HEK293T (cell line): Measurements from ENCODE around the gene CHRNA10.

ENCODE experiments used
- BHLHE40 ChIP-seq: fragments of 450-650 bp; IDR thresholded peaks from 2 replicates; pipeline ENCODE4 v1.6.1; 2016; ENCODE audit warnings: mild to moderate bottlenecking, moderate library complexity, borderline replicate concordance
- CTBP1 ChIP-seq: fragments of 450-650 bp; IDR thresholded peaks from 2 replicates; pipeline ENCODE4 v1.6.1; 2016; ENCODE audit warnings: borderline replicate concordance
- FOXA1 ChIP-seq: fragments of 450-650 bp; IDR thresholded peaks from 2 replicates; pipeline ENCODE4 v1.6.1; 2016; ENCODE audit warnings: mild to moderate bottlenecking
- FOXM1 ChIP-seq: fragments of 450-650 bp; IDR thresholded peaks from 2 replicates; pipeline ENCODE4 v1.6.1; 2017; ENCODE audit warnings: mild to moderate bottlenecking, borderline replicate concordance
- NFRKB ChIP-seq: fragments of 450-650 bp; IDR thresholded peaks from 2 replicates; pipeline ENCODE4 v1.6.1; 2016; ENCODE audit warnings: mild to moderate bottlenecking, moderate library complexity
- PKNOX1 ChIP-seq: fragments of 450-650 bp; IDR thresholded peaks from 2 replicates; pipeline ENCODE4 v1.6.1; 2016
- SP1 ChIP-seq: fragments of 450-650 bp; IDR thresholded peaks from 2 replicates; pipeline ENCODE4 v1.6.1; 2017
- SUZ12 ChIP-seq: fragments of 450-650 bp; IDR thresholded peaks from 2 replicates; pipeline ENCODE4 v1.6.1; 2016; ENCODE audit warnings: mild to moderate bottlenecking
- TARDBP ChIP-seq: fragments of 450-650 bp; IDR thresholded peaks from 2 replicates; pipeline ENCODE4 v1.6.1; 2016

- TF ChIP-seq BHLHE40, result no peak
- no peak for TF ChIP-seq FOXM1
- no peak for TF ChIP-seq PKNOX1
- TF ChIP-seq SP1, result no peak
- TF ChIP-seq SUZ12, result no peak
- no peak for TF ChIP-seq FOXA1
- no peak for TF ChIP-seq NFRKB
- no peak for TF ChIP-seq CTBP1
- TF ChIP-seq TARDBP, result no peak
These were observed 13.1 kb upstream of the CHRNA10 start for GRCh38 chr11:3684129-3684818.
